GM21619 (cell line): ENCODE results near the gene TOM1L2.

ENCODE experiments used
- ATAC-seq: cut with Tn5 transposase; IDR thresholded peaks from one replicate; pipeline ENCODE4 v1.9.1; 2021; ENCODE audit not compliant: unreplicated experiment

The TOM1L2 gene

DNA sequence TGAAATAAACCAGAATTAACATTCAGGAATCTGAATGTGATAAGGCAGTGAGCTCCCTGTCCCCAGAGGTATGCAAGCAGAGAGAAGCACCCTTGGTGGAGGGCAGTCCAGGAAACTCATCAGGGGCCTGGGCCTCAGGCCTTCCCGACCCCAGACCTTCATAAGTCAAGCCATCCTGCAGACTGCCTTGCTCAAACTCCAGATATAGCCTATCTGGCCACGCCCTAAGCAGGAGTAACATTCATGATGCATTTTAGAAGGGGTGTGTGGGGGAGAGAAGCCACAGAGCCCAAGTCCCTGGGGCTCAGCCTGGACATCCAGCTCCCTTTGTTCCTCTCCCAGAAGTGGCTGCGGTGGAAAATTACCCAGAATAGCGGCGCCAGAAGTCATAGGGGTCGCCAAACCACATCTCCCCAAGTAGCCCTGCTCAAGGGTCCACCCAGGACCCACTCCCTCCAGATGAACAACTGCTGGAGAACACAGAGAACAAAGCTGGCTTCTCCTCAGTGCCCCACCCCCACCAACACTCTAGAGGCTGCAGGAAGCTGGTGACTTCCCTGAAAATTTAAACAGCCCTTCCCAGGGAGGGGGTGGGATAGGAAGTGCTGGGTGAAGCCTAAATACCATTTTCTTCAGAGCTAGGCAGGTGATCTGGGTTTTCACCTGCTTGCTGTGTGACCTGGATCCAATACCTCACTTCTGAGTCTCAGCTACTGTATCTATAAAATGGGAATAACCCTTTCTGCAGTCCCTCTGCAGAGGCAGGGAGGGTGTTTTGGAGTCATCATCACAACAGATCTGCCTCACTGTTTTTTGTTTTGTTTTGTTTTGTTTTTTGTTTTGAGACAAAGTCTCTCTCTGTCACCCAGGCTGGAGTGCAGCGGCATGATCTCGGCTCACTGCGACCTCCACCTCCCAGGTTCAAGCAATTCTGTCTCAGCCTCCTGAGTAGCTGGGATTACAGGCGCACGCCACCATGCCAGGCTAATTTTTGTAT, 133.9 kb downstream of the TOM1L2 start:
- no peak for ATAC-seq

DNA sequence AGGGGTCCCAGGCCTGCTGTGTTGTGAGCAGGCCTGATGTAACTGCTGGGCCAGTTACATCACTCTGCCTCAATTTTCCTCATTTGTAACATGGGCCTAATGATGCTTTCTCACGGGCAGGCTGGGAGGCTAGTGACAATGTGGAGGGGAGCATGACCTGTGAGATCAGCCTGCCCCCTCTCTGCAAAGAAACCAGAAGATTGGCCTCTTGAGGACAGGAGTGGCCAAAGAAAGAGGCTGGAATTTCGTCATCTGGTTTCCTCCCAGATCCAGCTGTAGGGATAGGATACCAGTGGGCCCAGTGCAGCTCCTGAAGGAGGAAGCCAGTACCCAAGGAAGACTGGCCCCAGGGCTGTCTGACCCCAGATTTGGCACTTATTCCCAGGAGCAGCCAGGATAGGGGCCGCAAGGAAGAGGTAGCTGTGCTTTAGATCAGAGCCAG, 134.8 kb downstream of the TOM1L2 start:
- no peak for ATAC-seq

DNA sequence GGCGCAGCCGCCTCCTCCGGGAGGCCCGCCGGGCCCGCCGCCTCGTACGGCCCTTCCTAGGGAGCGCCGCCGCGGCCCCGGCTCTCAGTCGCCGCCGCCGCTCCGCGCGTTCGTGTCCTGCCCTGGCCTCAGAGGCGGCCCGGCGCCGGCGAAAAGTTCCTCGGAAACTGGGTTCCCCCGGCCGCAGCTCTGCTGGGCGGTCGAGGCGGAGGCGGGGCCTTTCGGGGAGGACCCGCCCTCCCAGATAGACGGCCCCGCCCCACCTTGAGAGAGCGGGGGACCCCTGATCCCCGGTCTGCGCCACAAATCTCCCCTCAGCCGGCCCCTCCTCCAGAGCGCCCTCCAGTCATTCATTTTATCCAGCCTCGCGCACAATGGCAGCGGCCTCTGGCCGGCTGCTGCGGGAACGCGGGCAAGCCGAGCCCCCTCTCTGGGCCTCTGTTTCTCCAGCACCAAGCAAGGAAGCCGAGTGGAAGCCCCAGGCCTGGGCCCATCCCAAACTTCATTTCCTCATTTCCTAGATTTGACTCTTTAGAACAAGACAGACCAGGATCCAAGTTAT, 135.3 kb downstream of the TOM1L2 start, which contains the start of gene SREBF1:
TSS of gene SREBF1 (minus strand) at position 169 of the 562 bp plus-strand sequence. CDS start 169 bp downstream, outside the sequence.
- ATAC-seq: peak; percentile 31

DNA sequence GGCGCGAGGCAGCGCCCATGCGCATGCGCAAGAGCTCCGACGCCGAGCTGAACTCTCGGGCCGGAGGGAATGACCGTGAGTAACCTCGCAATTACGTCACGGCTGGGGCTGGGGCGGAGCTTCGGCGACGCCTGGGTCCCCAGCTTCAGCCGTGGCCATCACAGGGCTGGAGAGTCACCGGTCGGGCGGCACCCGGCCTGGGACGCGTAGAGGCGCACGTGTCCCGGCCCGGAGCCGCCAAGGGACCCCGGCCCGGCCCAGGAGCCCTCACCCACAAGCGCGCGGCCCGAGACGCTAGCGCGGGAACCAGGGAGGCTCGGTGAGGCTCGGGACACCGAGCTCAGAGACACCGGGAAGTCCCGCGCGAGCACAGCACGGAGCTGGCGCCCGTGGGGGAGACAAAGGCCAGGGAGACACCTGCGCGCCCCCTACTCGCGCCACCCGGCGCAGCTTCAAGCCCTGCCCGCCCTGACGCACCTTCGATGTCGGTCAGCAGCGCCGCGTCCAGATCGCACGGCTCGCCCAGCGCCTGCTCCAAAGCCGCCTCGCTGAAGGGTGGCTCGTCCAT, 135.9 kb downstream of the TOM1L2 start:
- peak; percentile 49 for ATAC-seq

DNA sequence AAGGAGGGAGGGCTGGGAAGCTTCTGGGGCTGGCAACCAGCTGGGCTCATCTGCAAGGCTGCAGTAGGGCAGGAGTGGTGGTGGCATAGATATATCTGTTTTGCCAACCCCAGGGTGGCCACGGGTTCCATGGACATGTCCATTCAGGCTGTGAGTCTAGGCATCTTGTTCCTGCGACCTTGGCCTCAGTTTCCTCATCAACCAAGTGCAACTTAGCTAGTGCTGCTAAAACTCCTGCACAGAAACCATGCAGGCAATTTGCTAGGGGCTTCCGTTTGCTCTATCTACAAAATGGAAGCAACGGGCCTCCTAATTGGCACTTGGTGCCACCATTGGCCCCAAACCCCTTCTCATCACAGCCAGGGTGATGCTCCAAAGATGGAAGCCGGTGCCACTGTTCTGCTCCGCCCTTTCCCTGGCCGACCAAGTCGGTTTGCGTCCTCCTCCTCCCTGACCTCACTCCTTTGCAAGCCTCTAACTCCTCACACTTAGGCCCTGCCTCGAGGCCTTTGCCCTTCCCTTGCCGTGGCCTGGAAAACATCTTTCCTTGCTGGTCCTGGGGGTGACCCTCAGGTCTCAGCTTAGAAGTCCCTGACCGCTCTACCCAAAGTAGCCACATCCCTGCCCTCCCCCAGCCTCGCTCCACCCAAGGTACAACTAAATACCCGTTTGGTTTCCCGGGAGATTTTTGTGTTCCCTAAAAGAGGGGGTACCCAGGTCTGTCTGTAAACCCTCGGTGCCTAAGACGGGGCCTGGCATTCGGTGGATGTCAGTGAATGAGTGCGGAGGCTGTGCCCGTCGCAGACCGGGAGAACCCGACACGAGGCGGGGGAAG, 136.6 kb downstream of the TOM1L2 start:
- ATAC-seq: no peak

DNA sequence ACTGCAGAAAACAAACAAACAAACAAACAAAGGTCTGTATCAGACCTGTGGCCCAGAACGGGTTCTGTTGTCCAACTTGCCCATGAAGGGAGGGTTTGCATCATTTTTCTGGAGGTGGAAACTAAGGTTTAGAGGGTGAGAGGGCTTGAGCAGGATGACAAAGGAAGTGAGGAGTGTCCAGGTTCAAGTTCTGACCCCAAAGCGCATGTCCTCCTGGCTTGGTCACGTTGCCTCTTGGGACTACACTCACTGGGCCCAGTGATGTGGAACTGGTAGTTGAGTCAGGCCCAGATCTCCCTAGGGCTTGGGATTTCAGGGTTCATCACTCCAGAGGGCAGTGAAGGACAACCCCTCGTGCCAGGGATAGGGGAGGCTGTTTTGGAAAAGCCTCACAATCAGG, 137.2 kb downstream of the TOM1L2 start:
- ATAC-seq: no peak

DNA sequence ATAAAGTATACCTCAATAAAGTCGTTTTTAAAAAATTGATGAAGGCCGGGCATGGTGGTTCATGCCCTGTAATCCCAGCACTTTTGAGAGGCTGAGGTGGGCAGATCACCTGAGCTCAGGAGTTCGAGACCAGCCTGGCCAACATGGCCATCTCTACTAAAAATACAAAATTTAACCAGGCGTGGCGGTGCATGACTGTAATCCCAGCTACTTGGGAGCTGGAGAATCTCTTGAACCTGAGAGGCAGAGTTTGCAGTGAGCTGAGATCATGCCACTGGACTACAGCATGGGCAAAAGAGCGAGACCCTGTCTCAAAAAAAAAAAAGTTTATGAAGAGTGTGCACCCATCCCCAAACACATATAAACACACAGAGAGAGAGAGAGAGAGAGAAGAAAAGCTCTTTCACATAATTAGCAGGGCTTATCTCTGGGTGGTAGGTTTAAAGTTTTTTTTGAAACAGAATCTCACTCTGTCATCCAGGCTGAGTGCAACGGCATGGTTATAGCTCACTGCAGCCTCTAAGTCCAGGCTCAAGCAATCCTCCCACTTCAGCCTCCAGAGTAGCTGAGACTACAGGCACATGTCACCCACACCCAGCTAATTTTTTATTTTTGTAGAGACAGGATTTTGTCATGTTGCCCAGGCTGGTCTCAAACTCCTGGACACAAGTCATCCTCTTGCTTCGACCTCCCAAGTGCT, 138.4 kb downstream of the TOM1L2 start:
- no peak for ATAC-seq

DNA sequence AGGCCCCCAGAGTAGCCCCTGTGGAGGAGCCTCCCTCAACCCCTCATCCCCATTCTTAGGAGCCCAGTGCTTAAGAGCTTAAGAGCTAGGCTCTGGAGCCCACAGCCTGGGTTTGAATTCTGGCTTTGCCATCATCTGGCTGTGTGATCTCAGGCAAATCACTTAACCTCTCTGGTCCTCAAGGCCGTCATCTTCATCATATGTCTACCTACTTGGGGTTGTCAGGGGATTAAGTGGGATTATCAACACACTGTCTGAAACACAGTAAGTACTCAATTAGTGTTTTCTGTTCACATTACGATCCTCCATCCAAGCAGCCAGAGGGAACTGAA, 140.2 kb downstream of the TOM1L2 start:
- ATAC-seq: no peak

DNA sequence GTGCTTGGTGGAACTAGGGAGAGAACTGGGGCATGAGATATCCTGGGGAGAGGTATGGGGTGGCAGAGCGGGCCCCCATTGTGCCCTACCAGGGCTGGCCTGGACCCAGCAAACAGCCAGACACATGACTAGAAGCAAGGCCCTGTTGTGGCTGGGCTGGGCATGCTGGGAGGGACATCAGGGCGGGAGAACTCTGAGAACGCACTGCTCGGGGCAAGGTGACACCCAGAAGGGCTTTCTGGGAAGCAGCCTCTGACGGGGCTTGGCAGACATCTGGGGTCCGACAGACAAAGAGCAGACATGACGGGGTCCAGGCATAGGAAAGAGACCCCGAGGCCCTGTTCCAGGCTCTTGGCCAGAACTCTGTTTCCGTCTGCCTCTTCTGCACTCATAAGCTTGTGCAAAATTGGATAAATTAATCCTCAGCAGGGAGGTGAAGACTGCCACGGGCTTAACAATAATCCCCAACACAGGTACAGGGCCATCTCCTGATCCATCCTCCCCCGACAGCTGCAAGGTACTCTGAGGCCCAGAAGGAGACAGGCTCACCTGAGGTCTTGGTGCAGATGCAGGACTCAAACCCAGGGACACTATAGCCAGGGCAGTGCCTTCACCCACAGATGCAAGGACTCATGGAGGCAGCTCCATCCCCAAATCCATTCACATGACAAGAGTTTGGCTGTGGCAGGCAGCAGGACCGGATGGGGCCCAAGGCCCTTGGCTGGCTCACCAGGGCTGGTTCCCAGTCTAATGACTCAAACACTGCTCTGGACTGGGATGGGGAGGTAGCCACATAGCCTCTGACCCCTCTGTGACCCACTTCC, 140.8 kb downstream of the TOM1L2 start:
- no peak for ATAC-seq

DNA sequence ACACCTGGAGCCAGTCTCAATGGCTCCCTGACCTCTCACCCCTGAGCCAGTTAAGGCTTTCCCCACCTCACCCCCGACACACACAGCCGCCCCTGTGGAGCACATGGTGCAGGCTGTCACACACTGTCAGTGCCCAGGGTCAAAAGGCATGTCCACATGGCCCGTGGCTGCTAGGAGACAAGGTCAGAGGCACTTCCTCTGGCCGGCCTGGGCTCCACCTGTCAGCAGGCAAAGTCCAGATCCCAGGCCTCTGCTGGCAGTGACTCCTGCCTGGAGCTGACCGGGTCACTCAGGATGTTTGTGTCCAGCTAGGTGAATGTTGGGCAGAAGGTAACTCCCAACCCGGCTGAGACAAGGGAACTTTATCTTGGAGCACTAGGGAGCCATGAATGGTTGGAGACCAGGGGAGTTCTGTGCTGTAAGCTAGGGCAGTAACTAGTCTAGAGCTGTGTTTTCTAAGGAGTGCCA, 141.4 kb downstream of the TOM1L2 start:
- ATAC-seq: no peak

DNA sequence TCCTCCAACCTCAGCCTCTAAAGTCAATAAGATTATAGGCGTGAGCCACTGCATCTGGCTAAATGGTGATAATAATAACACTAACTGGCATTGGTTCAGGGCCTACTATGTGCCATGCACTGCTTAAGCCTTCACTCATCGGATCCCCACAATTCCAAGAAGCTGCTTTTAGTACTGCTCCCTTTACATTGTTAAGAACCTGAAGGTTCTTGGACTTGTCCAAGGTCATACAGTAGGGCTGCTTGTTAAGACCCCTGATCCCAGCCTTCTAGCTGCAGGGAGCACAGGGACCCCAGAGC, 142.0 kb downstream of the TOM1L2 start:
- ATAC-seq: no peak

DNA sequence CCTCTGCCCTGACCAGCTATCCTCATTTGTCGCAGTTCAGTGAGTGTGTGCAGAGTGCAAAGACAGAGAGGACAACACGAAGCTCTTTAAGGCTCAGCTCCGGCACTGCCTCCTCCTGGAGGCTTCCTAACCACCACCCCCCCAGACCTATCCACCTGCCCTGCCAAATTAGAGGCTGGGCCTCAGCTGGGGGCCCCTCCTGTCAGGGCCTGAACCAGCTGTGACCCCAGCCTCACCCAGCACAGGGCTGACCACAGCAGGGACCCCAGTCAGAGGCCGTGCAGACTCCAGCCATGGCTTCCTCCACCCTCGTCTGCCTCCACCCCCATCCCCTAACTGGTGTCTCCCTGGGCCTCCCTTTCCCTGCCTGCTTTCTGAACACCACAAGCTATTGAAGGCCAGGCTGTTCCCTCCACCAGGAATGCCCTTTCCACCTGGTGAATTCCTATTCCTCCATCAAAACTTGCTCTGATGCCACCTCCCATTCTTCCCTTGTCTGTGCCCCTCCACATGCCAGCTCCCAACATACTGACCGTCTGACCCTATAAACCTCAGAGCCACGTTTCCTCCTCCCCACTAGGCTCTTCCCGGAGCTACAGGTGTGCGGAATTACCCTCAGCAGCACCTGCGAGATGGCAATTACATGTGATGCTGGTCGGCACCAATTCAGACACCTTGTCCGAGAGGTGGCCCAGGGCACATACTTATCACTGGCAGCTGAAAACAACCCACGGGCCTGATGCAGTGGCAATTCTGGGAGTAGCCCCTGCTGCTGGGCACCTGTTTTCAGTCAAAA, 144.2 kb downstream of the TOM1L2 start:
- no peak for ATAC-seq

DNA sequence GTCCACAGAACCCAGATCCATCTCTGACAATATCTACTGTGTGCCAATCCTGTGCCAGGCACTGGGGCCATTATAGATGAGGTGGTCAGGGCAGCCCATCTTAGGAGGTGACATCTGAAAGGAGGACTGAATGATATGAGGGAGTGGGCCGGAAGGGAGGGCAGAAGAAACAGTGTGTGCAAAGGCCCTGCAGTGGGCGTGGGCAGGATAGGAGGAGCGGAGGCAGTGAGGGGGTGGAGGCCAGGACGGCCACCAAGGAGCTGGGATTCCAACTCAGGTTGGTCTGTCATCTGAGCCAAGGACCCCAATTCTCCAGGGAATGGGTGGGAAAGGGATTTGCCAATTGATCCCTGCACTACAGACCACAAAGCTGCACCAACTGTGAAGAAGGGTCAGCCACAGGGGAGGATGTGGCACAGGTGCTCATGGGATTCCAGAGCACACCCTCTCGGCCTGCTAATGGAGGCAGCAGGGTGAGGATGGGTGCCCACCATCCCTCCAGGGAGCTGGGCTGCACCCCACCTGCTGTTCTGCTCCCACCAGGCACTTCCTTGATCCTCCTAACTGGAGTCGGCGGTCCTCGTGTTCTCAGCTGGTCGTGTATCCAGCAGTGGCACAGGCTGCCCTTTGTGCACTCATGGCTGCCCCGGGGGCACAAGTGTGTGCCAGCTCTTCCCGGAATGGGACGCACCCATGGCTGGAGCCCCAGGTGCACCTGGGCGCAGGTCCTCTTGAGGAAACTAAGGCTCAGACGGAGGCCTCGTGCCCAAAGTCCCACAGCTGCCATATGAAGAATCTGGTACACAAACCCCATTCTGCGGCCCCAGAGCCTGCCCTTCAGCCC, 145.0 kb downstream of the TOM1L2 start:
- ATAC-seq: no peak

DNA sequence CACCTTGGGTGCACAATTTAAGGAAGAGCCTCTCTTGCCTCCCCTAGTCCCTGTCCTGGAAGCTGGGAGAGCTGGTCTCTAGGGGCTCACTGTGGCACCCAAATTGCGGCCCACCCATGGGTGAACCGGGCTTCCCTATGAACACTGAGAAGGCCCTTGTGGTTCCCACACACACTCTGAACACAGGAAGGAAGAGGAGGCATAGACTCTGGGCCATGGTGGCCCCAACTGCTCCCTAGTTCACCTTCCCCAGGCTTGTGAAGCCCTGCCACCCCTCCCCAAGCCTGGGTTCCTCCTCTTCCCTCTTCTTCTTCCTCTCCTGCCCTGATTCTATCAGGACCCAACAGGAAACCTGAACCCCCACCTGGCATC, 145.9 kb downstream of the TOM1L2 start:
- no peak for ATAC-seq

DNA sequence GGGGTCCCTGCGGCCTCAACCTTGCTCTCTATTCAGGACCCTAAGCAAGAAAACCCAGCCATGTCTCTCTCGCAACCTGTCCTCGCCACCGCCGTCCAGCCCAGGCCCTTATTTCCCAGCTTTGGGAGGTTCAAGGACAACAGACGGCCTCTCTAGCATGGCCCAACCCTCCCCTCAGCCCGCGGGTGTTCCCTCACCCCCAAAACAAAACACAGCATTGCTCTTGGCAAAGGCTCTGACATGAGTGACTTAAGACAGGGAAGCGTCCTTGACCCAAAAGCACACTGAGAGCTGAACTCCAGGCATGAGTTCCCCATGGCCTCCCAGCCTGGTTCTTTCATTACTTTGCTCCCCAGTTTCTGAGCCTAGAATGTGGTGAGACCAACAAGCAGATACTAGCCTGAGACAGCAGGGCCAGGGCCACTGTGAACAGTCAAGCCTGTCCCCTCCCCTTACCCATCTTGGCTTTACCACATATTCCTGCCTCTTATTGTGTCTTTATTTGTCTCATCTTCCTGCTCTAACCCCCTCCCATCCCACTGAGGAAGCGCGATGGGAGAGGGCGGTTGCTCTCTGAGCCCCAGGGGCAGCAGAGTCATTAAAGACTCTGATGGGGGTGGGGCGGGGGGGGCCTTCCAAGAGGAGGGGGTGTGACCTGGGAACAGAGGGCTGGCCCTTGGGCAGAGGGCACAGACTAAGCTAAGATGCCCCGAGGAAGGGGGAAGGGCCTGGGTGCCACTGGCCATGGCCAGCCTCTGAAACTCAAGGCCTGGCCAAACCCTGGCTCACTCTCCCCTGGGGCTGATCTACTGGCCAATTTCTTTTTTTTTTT, 147.2 kb downstream of the TOM1L2 start:
- ATAC-seq: no peak

DNA sequence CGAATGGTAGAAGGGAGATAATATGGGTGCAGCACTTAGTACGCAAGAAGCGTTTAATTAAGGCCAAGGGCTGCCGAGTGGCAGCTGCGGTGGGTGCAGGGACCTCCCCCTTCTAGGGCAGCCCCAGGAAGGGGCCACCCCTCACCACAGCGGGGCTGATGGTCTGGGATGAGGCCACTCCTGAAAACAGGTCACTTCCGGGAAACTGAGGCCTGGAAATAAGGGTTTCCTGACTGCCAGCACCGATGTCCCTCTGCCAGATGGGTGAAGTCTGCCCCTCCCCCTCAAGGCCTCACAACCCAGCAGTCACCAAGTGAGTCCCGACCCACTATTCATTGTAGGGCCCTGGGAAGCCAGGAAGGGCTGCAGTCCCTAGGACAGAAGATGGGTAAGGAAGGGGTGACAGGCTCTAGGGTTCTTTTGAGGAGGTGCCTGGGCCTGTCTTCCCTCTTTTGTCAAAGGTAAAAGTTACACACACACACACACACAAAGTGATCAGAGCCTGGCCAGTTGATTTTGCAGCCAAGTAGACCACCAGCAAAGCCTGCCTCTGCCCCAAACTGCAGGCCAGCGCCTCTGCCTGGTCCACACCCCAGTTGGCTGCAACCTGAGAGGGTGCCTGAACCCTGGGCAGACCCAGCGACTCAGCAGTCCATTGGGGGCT, 147.9 kb downstream of the TOM1L2 start:
- peak; percentile 11 for ATAC-seq
